T-helper 2 cell (primary cell): Measurements from ENCODE around the gene XXYLT1.

Experiments
- DNase-seq, 5 experiments: peaks; one replicate each; pipeline versions ENCODE4 v3.0.0 to v3.0.0-alpha.2; 2012 to 2022

XXYLT1 gene

DNA sequence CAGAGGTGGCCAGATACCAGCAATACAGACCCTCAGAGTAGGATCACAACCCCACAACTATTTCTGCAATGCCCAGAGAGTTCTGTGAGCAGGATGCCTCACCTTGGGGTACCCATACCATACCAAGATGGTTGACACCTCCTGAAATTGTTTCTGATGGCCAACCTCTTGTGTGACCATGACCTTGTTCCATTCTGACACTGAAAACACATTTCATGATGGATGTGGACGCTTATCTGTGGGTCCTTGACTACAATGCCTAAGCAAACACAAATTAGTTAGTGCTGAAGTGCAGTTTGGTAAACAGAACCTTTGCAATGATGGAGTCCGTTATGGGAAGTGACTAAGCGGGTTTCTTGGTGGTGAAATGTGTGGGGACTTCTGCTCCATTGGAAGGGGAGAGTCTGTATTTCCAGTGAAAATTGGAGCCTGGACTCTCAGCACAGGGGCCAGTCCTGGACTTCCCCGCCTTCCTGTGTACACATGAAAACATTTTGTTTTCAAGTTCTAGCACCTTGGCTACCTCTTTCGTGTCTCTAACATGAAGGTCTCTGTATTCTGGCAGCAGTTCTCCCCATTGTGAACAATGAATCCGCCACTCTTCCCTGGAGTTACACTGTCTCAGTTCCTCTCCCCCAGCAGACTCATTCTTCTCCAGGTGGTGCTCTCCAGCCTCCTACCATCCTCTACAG lies 106.2 kb downstream of the XXYLT1 start:
- DNase-seq = no peak

DNA sequence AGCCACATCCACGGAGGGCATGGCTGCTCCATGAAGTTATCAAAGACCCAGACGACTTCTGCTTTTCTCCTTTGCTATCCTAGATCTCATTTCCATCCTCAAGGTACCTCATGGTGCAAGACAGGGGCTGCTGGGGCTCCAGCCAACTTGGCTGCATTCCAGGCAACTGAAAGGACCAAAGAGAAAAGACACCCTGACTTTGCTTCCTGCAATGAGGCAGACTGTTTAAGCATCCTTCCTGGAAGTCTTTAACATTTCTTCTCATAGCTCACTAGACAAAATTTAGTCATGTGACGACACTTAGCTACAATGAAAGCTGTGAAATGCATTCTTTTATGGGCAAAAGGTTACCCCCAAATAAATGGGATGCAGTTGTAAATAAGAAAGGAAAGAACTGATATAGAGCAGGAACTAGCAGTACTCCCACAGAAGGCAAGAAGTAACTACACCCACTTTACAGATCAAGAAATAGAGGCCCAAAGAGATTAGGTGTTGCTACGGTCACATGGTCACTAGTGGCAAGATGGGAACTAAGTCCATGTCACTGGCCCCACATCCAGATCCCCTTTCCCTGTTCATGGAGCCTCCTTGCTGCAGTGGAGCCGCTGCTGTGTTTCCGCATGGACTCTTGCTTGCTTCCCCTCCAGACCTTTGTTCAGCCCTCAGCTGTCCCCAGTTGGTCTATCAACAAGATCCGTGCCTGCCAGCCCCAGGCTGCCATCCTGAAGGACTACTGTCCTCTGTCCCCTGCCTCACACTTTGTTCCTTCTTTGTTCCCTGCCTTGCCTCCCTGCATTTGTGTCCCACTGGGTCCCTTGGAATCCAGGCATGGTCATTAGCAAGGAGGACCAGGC lies 107.0 kb downstream of the XXYLT1 start:
- no peak for DNase-seq

DNA sequence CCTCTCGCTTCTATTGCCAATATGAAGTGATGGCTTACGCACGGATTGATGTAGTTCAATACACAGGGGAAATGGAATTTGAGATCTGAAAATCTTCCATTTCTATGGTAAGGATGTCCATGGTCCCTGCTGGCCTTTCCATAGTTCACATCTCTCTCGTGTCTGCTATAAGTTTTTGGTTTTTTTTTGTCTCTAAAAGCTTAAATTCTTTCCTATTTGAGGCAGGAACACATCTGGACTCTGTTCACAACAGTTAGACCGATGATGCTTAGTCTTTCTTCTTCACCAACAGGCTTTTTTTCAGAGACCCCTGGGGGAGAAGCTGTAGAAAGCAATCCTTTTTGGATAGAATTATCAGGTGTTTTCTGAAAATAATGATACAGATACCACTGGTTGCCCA lies 108.1 kb downstream of the XXYLT1 start:
- no peak for DNase-seq

DNA sequence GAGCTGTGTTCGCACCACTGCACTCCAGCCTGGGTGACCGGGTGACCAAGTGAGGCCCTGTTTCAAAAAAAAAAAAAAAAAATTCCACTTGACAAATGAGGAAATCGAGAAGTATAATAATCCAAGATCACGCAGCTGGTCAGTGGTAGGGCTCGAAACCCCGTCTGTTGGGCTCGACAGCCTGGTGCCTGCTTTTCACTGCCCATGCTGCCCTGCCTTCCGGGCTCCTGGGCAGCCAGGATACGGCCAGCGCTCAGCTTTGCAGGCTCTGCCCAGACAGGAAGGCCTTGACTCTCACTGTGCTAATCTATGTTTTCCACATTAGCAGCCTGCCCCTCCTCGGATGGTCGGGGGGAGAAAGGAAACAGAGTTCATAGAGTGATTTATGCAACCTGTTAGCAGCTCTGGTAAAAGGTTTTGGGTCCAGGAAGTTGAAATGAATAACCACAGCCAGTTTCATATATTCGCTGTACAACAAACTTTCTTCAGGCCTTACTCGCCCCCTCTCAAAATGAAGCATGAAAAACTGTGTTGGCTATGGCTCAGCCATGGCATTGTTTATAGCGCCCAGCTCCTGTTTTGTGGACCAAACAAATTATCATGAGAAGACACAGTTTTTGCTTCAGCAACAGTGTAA lies 108.8 kb downstream of the XXYLT1 start:
- peak in 1 of 5 experiments; percentile 63 for DNase-seq

DNA sequence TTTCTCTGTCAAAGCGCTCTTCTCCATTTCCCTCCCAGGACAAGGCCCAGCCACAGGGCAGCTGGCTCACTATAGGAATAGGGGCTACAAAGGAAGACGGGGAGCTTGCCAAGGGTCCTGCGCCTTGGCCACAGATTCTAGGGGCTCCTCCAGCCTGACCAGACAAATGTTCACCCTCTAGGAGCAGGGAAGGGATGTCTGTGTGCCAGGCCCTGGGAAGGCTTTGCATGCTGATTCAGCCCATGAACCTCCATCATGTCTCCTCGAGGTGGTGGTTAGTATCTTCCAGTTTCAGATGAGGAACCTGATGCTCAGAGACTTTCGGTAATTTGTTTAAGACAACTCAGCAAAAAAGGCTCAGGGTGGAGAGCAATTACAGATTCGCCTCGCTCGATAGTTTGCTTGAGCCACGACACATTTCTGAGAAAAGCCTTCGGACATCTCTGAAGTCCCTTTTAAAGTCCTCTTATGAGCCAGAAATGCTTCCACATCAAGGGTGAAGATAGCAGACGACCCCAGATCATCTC lies 110.0 kb downstream of the XXYLT1 start:
- DNase-seq = no peak

DNA sequence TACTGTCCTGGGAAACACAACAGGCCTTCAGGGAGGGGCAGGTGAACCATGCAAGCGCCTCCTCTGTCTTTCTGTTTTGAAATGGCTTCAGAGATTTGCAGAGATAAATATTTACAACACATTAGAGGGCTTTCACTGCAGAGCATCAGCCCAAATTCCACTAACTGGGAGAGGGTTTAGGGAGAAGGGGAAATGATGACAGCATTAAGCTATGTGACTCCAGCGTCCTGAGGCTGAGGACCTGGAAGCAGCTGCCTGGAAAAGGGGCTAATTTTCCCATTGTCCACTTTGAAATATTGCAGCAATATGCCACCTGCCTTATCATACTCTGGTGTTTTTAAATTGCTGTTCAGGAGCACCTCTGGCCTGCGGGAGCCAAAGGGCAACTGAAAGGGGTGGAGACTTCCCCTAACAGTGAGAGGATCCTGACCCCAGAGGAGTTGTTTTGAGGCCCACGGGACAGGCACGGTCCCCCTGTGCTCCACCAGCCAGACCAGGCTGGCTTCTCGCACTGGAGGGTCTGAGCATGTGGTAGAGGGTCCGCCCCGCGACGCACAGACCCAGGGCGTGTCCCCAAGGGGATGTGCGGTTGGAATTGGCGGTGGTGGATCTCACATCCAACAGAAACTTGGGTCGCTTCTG lies 110.6 kb downstream of the XXYLT1 start:
- DNase-seq = no peak

DNA sequence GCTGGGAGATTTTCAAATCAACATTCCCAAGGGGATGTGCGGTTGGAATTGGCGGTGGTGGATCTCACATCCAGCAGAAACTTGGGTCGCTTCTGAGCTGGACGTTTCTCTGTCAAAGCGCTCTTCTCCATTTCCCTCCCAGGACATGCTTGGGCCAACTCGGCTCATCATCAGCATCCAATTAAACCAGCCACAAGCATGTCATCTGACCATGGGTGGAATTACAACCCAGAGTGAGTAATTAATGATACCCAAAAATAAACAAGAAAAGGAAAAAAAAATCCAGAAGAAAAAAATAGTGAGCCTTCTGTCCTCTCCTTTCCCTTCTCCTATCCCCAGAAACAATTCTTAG lies 111.2 kb downstream of the XXYLT1 start:
- DNase-seq = no peak

DNA sequence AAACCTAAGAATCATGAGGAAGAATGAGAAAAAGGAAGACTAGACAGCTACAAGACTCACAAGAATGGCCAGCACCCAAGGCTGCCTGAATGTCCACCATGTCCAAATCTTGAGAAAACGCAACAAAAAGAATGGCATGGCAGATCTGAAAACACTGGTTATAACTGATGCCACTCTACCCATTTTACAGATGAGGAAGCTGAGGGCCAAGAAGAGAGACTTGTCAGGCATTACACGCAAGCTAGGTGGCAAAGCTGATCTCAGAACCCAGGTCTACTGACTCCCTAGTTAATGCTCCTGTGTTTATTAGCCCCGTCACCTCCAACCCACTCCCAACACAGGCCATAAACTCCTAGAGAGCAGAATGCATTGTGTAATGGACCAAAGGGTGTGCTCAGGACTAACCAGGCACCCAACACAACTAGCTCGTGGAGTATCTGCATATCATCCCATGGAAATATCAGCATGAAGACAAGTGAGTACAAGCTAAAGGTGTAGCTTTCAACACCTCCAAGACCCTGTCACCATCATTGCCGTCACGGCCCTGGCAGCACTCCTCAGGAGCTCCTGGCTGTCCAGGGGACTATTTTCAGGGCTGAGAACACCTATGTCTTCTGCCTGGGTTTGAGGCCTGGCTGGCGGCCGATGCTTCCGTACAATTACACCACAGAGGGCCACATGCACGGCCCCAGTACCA lies 111.7 kb downstream of the XXYLT1 start:
- no peak for DNase-seq

DNA sequence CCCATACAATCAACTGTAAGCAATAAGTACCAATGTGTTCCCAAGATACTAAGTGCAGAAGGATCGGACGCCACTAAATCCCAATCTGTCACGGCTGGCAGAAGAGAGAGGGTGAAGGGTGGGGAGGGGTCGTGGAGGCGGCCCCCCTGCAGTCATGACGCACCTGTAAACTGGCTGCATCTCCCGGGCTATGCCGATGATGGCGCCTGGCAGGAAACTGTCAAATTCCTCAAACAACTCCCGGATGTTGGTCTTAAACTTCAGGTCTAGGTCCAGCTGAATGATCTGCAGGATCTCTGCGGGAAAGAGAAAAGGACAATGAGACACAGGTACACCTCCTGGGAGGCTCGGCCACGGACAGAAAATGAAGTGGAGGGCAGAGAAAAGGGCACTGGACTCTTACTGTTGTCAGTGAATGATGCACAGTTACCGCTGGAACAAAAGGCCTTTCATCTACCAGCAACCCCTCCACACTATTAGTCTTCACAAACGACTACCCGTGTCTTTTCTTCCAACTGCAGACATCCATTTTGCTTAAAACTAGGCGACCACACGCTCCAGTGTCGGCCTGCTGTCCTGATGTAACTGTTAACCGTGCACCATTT lies 114.6 kb downstream of the XXYLT1 start:
- DNase-seq = no peak

DNA sequence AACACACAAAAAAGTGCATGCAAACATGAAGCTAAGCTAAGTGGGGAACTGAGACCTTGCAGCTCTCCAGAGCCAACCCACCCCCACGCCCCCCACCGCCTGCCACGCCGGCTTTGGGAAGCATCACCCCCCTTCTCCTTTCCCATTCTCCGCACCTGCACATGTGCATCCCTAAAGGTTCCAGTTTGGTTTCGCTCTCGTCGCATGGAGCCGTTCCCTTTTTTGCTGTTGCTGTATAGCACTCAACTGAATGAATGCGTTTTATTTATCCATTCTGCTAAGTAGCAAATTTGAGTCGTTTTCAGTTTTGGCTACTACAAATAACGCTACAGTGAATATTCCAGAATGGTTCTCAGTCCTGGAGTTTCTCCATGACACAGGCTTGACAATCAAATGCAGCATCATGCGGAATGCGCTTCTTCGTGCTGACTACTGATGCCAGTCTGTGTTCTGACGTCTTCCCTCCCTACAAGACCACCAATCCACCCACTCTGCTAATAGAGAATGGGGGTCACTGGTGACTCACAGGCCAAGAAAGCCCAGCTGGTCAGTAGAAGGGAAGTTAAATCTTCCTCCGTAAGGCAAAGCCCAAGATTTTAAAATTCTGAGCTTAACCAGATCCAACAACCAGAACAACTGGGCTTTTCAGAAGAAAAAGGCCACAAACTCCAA lies 115.3 kb downstream of the XXYLT1 start:
- no peak for DNase-seq

DNA sequence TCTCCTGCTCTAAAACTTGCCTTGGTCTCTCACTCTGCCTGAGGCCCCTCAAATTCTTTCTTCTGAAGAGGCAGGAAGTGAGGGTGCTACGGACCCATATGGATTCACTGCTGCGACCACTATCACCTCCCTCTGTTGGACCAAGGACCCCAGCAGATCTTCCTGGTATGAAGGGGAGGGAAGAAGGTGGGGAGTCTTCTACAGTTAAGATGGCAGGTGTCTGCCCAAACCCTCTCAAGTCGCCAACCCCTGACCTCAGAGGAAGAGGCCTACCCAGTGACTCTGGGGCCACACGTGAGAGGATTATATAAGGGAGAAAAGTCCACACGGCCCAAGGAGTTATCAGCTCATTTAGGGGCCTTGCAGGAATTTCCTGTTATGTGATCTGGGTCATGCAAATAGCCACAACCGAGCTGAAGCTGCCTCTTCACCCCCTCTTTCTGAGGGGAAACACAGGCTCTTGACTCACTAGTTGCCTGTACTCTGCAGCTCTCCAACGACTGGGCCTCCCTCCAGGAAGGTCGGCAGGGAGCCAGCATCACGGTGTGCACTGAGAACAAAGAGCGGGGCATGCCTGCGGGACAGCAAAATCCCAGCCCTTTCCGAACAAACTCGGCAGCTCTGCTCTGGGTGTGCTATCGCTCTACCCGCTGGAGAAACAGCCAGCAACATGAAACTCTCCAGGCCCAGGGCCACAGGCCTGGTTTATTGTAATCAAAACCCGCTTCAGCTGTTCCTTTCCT lies 116.0 kb downstream of the XXYLT1 start:
- DNase-seq = no peak

DNA sequence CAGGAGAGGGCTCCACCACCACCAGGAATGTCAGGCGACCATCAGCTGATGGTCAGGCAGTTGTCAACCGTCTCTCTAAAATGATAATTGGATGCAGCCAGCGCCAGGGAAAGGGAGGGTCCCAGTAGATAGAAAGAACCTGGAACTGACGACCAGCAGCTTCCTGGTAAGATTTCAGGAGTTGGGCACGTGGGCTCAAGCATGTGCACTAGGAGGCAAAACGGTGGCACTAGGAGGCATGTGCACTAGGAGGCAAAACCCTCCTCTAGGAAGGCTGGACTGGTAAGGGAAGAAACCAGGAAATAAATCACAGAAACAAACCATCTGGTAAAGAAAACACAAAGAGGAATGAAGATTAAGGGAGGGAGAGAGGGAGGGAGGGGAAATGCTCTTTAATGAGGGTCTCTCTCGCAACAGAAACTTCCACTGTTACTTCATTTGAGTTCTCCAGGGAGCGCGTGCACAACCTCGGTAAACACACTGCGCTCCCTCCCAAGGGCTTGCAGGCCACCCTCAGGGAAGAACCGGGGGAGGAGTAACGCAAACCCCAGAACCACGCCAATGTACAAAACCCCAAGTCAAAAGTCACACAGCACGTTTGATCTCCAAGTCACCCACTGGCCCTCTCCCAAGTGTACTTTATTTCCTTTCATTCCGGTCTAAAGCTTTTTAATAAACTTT lies 116.7 kb downstream of the XXYLT1 start:
- DNase-seq = no peak

DNA sequence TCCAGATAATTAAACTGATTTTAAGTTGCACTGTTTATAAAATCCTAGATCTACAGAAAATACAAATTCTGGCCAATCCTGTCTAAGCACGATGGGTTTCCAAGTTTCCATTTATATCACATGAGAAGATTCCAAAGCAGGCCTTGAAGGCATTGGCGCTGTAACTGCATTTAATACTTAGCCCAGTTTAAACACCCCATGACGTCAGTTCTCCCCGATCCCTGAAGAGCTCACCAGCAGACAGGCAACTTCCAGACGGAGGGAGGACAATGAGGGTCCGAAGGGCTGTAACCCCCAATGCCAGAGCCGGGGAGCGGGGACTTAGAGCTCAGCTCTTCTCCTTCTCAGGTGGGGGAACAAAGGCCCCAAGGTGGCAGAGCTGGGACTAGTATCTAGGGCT lies 117.3 kb downstream of the XXYLT1 start:
- no peak for DNase-seq

DNA sequence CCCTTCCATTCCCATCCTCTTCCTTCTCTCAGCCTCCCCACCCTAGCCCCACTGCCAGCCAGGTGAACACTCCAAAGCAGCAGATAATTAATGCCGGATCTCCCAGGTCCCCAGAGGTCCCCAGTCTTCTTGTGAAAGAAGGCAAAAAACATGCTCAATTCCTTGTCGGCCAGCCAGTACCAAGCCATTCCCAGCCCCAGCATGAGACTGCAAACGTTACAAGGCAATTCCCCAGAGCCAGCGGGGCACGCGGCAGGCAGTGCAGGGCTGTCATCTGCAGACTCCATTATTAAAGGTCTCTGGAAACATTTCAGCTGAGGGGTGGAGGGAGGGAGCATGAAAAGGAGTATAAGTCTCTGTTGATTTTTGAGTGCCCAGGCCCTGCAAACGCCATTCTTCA lies 117.8 kb downstream of the XXYLT1 start:
- no peak for DNase-seq

DNA sequence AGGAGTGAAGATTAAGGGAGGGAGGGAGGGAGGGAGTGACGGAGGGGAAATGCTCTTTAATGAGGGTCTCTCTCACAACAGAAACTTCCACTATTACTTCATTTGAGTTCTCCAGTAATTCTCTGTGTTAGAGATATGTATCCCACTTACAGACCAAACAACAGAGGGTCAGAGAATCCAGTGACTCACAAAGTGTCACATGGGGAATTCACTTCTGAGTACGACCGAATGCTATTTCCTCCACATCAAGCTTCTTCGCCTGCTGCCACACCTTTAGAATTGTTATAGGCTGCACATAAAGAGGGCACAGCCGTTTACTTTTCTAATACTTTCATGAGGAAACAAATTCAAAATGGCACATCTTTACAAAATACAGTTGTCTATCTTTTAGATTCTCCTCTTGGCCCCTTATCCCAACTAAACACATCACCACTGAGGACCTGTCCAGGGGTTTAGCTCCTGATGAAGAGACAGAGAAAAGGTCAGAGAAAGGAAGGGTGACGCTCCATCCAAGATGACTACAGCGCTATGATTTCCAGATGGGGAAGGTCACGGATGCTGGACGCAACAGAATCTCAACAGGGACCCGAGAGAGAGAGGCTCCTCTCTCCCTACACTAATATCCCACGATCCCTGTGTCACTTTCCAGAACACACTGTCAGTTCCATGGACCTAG lies 119.0 kb downstream of the XXYLT1 start:
- no peak for DNase-seq

DNA sequence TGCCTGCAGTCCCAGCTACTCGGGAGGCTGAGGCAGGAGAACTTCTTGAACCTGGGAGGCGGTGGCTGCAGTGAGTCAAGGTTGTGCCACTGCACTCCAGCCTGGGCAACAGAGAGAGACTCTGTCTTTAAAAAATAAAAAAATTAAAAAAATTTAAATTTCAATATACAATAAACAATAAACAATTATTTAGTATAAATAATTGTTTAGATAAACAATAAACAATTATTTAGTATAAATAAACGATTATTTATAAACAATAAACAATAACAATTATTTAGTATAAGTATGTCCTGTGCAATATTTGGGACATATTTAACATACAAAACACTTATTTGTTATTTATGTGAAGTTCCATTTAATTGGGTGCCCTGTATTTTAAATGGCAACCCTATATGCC lies 119.6 kb downstream of the XXYLT1 start:
- DNase-seq = no peak

DNA sequence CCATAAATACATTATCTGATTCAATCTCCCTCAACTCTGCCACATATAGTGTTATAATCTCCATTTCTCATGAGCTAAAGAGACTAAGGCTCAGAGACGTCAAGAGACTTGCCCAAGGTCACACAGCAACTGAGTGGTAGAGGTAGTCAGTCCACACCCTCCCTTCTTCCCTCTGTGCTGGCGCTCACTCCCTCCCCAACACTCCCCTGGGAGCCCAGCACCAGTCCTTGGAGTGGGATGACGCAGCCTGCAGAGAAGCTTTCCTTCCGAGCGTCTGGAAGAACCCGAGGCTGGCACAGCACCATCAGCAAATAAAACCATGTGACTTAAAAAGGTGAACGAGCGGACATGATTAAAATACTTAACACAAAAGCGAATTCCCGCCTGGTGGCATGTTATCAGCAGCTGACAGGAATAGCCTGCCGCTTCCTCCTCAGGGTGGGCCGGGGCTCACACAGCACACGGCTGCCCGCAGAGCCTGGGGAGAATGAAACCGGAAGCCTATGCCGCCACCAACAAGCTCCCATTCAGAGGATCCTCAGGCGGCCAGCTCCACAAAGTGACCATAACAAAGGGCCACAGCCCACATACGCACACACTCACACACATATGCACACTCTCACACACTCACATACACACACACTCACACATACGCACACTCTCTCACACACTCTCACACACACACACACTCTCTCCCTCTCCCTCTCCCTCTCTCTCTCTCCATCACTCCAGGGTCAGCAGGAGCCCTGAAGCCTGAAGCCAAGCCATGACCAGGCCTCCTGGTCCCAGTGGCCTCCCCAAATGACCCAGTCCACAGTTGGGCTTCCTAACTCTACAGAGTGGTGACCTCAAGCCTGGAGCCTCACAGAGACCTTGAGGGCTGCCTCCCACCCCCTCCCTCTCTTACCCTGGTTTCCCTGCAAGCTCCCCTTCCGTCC lies 120.5 kb downstream of the XXYLT1 start:
- DNase-seq = peak in 2 of 5 experiments; percentile 9 to 52

DNA sequence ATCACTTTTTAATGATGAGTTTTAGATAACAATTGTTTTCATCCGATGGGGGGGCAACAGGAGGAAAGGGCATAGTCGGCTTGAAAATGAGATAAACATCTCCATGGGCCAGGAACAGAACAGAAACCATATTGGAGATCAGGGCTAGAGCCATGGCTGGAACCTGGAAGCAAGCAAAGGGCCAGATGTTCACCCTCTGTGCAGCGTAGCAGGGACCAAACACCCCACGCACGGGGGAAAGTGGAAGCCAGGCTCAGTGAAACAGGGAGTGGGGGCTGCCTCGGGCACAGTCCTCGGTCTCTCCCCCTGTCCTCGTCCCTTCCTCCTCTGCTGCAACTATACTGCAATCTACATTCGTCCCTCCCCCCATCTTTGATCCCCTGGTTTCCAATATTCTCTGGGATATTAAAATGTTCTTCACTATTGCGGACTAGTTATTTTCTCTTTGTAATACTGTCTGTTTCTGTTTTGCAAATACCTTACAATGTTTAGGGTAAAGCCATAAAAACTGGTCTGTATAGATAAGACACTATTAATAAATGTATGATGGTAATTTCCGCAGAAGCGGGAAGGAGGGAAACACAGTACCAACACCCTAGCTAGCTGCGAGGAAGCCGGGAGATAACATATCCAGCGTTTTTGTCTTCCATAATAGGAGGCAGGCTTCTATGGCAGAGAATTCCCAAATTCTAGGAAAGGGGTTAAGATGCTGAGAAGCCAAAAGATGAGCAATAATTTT lies 121.5 kb downstream of the XXYLT1 start:
- DNase-seq = no peak
